Thoracic aorta (tissue), 2 donors: ENCODE data around the gene CPNE2. TPM values are rescaled to one million over a fixed set of nuclear protein-coding genes. Genes with fewer than 3 reads are reported as not detected.

Experiments
- ATAC-seq: fragments of 150-250 bp; one replicate; pipeline ENCODE4 v1.8.0; 2017; ENCODE audit warnings: low read depth; ENCODE audit not compliant: insufficient number of reproducible peaks, low FRiP score
- DNase-seq: peaks from one replicate; pipeline ENCODE4 v3.0.0-alpha.2; 2020; ENCODE audit warnings: low spot score
- H3K27ac ChIP-seq, 2 donors: fragments of 200-600 bp; sonication (generic); 1 replicate in 1 of 2; 2 replicates in 1 of 2; pipeline ENCODE4 v1.5.1; 2016; ENCODE audit warnings: mild to moderate bottlenecking in 2 of 2, moderate library complexity in 2 of 2
- H3K27me3 ChIP-seq: fragments of 200-600 bp; sonication (generic); replicated peaks from 2 replicates; pipeline ENCODE4 v1.6.0; 2016; ENCODE audit warnings: mild to moderate bottlenecking; ENCODE audit not compliant: insufficient read depth
- H3K36me3 ChIP-seq: fragments of 200-600 bp; sonication (generic); one replicate; pipeline ENCODE4 v1.5.1; 2016
- H3K4me1 ChIP-seq, 2 donors: fragments of 200-600 bp; sonication (generic); 1 replicate in 1 of 2; 2 replicates in 1 of 2; pipeline versions ENCODE4 v1.5.1 to v1.6.0; 2016; ENCODE audit warnings: low read depth in 2 of 2, mild to moderate bottlenecking in 1 of 2; ENCODE audit not compliant: control insufficient read depth in 1 of 2
- H3K4me3 ChIP-seq: fragments of 200-600 bp; sonication (generic); 2 replicates; pipeline ENCODE4 v1.5.1; 2016; ENCODE audit warnings: mild to moderate bottlenecking
- H3K9me3 ChIP-seq: fragments of 200-600 bp; sonication (generic); 2 replicates; pipeline ENCODE4 v1.5.1; 2016
- total RNA-seq, 2 donors: library from RNA; depleted of rRNA; stranded (reverse); fragments of >200 nt; gene quantifications; one replicate each; pipeline versions ENCODE4 v1.1.0 to v1.2.3, GENCODE V29; 2016
- TF ChIP-seq, protein P1 (sequence below): fragments of 200-600 bp; sonication (generic); IDR thresholded peaks from one replicate; pipeline ENCODE4 v1.5.1; 2019; ENCODE audit warnings: antibody characterized with exemption

The CPNE2 gene
- total RNA-seq, 2 donors from 2014 or later: 28.3 to 47.4 TPM

DNA sequence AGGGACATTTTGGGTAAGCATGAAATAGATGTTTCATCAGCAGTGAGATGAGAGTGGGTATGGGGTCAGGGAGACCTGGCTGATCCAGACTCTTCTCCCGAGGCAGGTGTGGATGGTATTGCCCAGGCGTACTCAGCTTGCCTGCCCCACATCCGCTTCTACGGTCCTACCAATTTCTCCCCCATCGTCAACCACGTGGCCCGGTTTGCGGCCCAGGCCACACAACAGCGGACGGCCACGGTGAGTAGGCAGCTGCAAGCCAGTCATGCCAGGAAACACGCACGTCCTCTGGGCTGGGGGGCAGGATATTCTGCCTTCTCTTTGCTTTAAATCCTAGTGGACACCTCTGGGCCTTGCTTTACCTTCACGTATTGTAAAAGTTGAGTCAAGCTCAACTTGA is 44.7 kb downstream of the CPNE2 start:
- TF ChIP-seq, protein P1, sequence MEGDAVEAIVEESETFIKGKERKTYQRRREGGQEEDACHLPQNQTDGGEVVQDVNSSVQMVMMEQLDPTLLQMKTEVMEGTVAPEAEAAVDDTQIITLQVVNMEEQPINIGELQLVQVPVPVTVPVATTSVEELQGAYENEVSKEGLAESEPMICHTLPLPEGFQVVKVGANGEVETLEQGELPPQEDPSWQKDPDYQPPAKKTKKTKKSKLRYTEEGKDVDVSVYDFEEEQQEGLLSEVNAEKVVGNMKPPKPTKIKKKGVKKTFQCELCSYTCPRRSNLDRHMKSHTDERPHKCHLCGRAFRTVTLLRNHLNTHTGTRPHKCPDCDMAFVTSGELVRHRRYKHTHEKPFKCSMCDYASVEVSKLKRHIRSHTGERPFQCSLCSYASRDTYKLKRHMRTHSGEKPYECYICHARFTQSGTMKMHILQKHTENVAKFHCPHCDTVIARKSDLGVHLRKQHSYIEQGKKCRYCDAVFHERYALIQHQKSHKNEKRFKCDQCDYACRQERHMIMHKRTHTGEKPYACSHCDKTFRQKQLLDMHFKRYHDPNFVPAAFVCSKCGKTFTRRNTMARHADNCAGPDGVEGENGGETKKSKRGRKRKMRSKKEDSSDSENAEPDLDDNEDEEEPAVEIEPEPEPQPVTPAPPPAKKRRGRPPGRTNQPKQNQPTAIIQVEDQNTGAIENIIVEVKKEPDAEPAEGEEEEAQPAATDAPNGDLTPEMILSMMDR: no peak
- H3K4me3 ChIP-seq: no peak overlapping the region
- ATAC-seq (no peak), DNase-seq (no peak)
- H3K9me3 ChIP-seq: no peaks in the 10 kb centered on the region
- H3K27ac ChIP-seq: no peak overlapping the region
- peaks cover 0 to 4% of the 10 kb centered on the region in 2 donors for H3K4me1 ChIP-seq
- no peaks in the 10 kb centered on the region for H3K36me3 ChIP-seq
- H3K27me3 ChIP-seq: no peaks in the 10 kb centered on the region

GRCh38 chr16:57137566-57138273 is 45.3 kb downstream of the CPNE2 start:
- H3K9me3 ChIP-seq: no peaks in the 10 kb centered on the region
- no peaks in the 10 kb centered on the region for H3K36me3 ChIP-seq
- TF ChIP-seq, protein P1: no peak
- H3K27me3 ChIP-seq: no peaks in the 10 kb centered on the region
- ATAC-seq (no peak), DNase-seq (no peak)
- H3K4me3 ChIP-seq: no peak overlapping the region
- H3K27ac ChIP-seq: no peak overlapping the region
- peaks cover 0 to 4% of the 10 kb centered on the region in 2 donors for H3K4me1 ChIP-seq

DNA sequence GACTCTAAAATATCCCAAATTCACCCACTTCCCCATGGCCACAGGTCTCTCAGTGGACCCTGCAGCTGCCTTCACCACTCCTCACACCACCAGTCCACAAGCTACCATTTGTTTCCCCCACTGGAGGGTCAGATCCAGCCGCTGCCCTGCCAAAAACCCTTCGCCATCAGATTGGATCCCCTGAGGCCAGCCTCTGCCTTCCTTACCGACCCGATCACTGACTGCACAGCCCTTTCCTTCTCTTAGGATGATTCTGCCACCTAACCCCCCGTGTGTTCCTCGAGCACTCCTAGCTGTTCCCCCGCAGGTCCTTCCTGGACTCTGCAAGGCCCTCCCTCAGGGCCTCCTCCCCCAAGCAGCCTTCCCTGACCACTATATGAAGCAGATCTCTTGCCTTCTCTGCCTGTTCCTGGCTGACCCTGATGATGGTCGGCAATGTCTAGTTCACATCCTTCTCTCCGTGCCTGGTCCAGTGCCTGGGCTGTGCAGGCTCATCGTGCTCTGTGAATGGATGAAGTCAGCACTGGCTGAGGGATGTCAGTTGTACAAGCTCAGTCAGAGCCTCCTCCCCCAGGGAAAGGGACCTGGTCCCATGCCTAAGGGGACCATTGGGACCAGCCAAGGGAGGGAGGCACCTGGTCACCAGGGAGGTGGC is 46.0 kb downstream of the CPNE2 start:
- H3K27me3 ChIP-seq: no peaks in the 10 kb centered on the region
- no peaks in the 10 kb centered on the region for H3K36me3 ChIP-seq
- no peak overlapping the region for H3K27ac ChIP-seq
- peaks cover 0 to 4% of the 10 kb centered on the region in 2 donors for H3K4me1 ChIP-seq
- H3K9me3 ChIP-seq: no peaks in the 10 kb centered on the region
- DNase-seq: no peak
- no peak for ATAC-seq
- no peak overlapping the region for H3K4me3 ChIP-seq
- TF ChIP-seq, protein P1: no peak

GRCh38 chr16:57140931-57141668 is 48.7 kb downstream of the CPNE2 start:
- Histone ChIP-seq H3K4me1 (peaks cover 0 to 4% of the 10 kb centered on the region in 2 donors), H3K4me3 (no peak overlapping the region), H3K9me3 (no peaks in the 10 kb centered on the region), H3K36me3 (no peaks in the 10 kb centered on the region), H3K27ac (no peak overlapping the region), H3K27me3 (no peaks in the 10 kb centered on the region)
- ATAC-seq: no peak
- DNase-seq: no peak
- TF ChIP-seq, protein P1: no peak
